ENCODE results near the gene BEST4.
A peak's percentile ranks its signal among the peaks of the same experiment; 100 is the strongest.

The BEST4 gene

GRCh38 chr1:44820328-44821239 is 32.6 kb upstream of the BEST4 start:
- Histone ChIP-seq H3K79me2 (ENCODE audit: insufficient read depth, low read length) (no peaks in the 10 kb centered on the region), H4K20me1 (ENCODE audit: insufficient read depth, low read length) (no peaks in the 10 kb centered on the region), H3K9me3 (ENCODE audit: low read length) (no peaks in the 10 kb centered on the region), H3F3A (ENCODE audit: insufficient read depth, low read length) (no peaks in the 10 kb centered on the region), H3K4me3 (ENCODE audit: low read depth, low read length, poor library complexity, severe bottlenecking) (peak overlapping the region; percentile 60), H3K9me2 (ENCODE audit: low read depth, low read length) (no peaks in the 10 kb centered on the region), H2AFZ (ENCODE audit: low read length) (no peak overlapping the region), H3K27me3 (ENCODE audit: insufficient read depth, low read length) (no peaks in the 10 kb centered on the region), H3K9ac (ENCODE audit: low read length) (peak overlapping the region; percentile 66), H3K4me1 (ENCODE audit: insufficient read depth, low read length, severe bottlenecking) (peaks cover 18% of the 10 kb centered on the region), H3K27ac (ENCODE audit: low read depth, low read length, poor library complexity, severe bottlenecking) (peak overlapping the region; percentile 93), H3K36me3 (ENCODE audit: insufficient read depth, low read length) (no peaks in the 10 kb centered on the region), H3K4me2 (ENCODE audit: low read length) (peak overlapping the region; percentile 88)
- TF ChIP-seq EZH2 (IDR thresholded peaks at IDR 0.05; ENCODE audit: borderline replicate concordance, low read length), result no peak
- TF ChIP-seq, protein P1, sequence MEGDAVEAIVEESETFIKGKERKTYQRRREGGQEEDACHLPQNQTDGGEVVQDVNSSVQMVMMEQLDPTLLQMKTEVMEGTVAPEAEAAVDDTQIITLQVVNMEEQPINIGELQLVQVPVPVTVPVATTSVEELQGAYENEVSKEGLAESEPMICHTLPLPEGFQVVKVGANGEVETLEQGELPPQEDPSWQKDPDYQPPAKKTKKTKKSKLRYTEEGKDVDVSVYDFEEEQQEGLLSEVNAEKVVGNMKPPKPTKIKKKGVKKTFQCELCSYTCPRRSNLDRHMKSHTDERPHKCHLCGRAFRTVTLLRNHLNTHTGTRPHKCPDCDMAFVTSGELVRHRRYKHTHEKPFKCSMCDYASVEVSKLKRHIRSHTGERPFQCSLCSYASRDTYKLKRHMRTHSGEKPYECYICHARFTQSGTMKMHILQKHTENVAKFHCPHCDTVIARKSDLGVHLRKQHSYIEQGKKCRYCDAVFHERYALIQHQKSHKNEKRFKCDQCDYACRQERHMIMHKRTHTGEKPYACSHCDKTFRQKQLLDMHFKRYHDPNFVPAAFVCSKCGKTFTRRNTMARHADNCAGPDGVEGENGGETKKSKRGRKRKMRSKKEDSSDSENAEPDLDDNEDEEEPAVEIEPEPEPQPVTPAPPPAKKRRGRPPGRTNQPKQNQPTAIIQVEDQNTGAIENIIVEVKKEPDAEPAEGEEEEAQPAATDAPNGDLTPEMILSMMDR (IDR thresholded peaks at IDR 0.05; ENCODE audit: low read length), result no peak

- Histone ChIP-seq H3K9me3 (ENCODE audit: low read length) (no peaks in the 10 kb centered on the region), H3K36me3 (ENCODE audit: insufficient read depth, low read length) (no peaks in the 10 kb centered on the region), H3K4me1 (ENCODE audit: insufficient read depth, low read length, severe bottlenecking) (peaks cover 19% of the 10 kb centered on the region), H3K9ac (ENCODE audit: low read length) (peak overlapping the region; percentile 66), H3F3A (ENCODE audit: insufficient read depth, low read length) (no peaks in the 10 kb centered on the region), H2AFZ (ENCODE audit: low read length) (no peak overlapping the region), H3K27ac (ENCODE audit: low read depth, low read length, poor library complexity, severe bottlenecking) (peak overlapping the region; percentile 93), H3K4me3 (ENCODE audit: low read depth, low read length, poor library complexity, severe bottlenecking) (peak overlapping the region; percentile 60), H3K27me3 (ENCODE audit: insufficient read depth, low read length) (no peaks in the 10 kb centered on the region), H4K20me1 (ENCODE audit: insufficient read depth, low read length) (no peaks in the 10 kb centered on the region), H3K9me2 (ENCODE audit: low read depth, low read length) (no peaks in the 10 kb centered on the region), H3K4me2 (ENCODE audit: low read length) (peak overlapping the region; percentile 88), H3K79me2 (ENCODE audit: insufficient read depth, low read length) (no peaks in the 10 kb centered on the region)
- no peak for TF ChIP-seq EZH2 (IDR thresholded peaks at IDR 0.05; ENCODE audit: borderline replicate concordance, low read length)
- TF ChIP-seq, protein P1 (IDR thresholded peaks at IDR 0.05; ENCODE audit: low read length), result peak; percentile 35; the same call in 1 of the 2 replicates
Observed at GRCh38 chr1:44819608-44820327, 31.8 kb upstream of the BEST4 start.

DNA sequence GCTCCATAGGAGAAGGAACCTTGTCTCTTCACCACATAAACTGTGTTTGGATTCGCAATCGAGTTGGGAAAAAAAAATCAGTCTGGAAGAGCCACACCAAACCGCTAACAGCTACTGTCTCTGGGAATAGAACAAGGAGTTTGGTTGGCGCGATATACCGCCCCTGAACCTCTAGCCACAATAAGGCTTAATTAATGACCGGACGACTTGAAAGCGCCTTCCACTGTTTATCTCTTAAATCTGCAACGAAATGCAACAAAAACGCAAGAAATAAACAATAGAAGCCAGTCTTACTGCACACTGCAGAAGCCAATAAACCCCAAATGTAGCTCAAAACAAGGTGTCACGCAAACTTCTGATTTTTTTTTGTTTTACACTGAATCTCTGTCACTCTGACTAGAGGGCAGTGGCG is 31.2 kb upstream of the BEST4 start:
- Histone ChIP-seq H3K4me1 (ENCODE audit: insufficient read depth, low read length, severe bottlenecking) (peaks cover 25% of the 10 kb centered on the region), H3K4me2 (ENCODE audit: low read length) (peak overlapping the region; percentile 88), H3K4me3 (ENCODE audit: low read depth, low read length, poor library complexity, severe bottlenecking) (peak overlapping the region; percentile 60), H3K27me3 (ENCODE audit: insufficient read depth, low read length) (no peaks in the 10 kb centered on the region), H3K27ac (ENCODE audit: low read depth, low read length, poor library complexity, severe bottlenecking) (peak overlapping the region; percentile 93), H3K36me3 (ENCODE audit: insufficient read depth, low read length) (no peaks in the 10 kb centered on the region), H3F3A (ENCODE audit: insufficient read depth, low read length) (no peaks in the 10 kb centered on the region), H3K9me3 (ENCODE audit: low read length) (no peaks in the 10 kb centered on the region), H3K9me2 (ENCODE audit: low read depth, low read length) (no peaks in the 10 kb centered on the region), H3K9ac (ENCODE audit: low read length) (peak overlapping the region; percentile 66), H4K20me1 (ENCODE audit: insufficient read depth, low read length) (no peaks in the 10 kb centered on the region), H3K79me2 (ENCODE audit: insufficient read depth, low read length) (no peaks in the 10 kb centered on the region), H2AFZ (ENCODE audit: low read length) (no peak overlapping the region)
- no peak for TF ChIP-seq EZH2 (IDR thresholded peaks at IDR 0.05; ENCODE audit: borderline replicate concordance, low read length)
- TF ChIP-seq, protein P1 (IDR thresholded peaks at IDR 0.05; ENCODE audit: low read length), result no peak

Data from OCI-LY1 (cell line).